ENCODE results near the gene FABP7. TPM values are rescaled to one million over a fixed set of nuclear protein-coding genes. Genes with fewer than 3 reads are reported as not detected.

FABP7 gene
- total RNA-seq, 1 donor from 2014 or later, result not detected

DNA sequence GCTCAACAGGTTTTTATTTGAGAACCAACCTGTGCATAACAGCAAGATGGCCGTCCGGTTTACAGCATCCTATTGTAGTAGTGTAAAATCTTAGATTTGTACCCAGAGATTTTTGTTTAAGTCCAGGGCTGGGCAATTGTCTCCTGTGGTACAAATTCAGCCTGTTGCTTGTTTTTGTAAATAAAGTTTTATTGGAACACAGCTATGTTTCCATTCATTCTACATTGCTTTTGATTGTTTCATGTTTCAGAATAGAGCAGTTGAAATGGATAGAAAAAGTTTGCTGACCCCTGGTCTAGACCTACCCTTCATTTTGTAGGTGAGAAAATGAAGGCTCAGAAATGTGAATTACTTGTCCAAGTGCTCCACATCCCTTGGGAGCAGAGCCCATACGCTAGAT is 18.0 kb downstream of the FABP7 start:
- DNase-seq (ENCODE audit: low spot score), result no peak

DNA sequence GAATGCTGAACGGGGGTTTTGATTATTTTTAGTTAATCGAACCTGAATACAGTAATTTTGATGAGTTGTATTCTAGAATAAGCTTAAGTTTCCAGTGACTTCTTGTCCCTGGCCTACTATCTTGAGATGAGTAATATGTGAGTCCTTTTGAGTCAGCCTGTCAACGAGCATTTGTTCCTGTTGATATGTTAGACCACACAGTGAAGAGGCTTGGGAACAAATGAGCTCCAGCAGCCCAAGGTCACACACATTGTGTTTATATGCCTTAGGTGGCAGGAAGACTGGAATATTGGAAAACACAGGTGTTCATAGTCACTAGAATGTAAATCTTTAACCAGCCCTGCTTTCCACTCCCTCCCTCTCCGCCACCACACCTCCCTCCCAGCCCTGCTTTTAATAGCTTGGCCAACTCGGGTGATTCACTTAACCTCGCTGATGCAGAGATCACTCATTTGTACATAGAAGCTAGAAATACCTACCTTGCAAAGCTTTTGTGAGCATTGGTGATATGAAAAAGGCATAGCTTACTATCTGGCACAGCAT is 18.7 kb downstream of the FABP7 start:
- DNase-seq (ENCODE audit: low spot score), result peak; percentile 85

DNA sequence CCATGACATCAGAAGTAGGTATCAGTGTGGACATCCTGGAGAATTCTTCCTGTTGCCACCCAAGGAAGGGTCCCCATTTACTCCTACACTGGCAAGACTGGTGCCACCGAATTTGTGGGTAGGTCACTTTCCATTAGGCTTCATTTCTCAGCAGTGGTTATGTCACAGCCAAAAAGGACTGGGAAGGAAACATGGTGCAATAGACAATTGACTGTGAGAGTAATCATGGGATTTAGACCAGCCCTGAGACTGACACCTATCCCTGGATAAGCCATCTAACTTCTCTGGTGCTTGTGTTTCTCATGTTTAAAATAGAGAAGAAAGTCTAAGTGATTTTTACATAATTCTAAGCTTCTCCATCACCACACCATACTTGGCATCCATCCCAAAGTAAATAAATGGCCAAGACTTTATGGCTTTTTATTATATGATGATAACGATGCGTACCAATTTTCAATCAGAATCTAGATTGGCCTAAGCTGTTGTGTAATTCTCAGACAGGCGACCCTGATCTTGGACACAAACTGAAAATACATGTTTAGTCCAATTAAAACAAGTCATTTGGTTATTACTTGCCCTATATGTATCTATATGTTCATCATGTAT is 19.7 kb downstream of the FABP7 start:
- DNase-seq (ENCODE audit: low spot score), result no peak

DNA sequence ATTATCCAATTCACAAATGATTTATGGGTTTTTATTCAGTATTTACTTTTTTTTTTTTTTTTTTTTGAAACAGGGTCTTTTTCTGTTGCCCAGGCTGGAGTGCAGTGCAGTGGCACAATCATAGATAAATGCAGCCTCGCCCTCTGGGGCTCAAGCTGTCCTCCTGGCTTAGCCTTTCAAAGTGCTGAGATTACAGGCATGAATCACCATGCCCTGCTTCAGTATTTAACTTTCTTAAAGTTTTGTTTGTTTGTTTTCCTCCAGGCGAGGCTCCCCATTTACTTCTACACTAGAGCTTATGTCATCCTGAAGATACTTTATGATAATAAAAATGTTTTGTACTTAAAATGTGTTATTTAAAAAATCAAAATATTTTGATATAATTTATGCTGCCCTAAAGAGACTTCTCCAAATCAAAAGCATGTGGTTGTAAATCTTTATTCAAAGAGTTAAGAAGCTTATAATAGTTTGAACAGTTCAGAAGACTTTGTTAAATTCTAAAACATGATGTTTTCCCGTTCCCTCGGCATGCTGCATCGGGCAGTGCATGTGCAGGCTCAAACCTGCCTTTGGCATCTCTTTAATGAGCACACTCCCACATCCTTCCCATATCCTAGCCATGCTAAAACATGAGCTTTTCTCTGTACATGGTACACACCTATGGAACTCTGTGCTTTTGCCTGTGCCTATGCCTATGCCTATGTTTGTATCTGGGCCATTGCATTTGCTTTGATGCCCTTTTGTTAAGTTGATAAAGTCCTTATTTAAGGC is 20.6 kb downstream of the FABP7 start:
- peak; percentile 24 for DNase-seq (ENCODE audit: low spot score)

DNA sequence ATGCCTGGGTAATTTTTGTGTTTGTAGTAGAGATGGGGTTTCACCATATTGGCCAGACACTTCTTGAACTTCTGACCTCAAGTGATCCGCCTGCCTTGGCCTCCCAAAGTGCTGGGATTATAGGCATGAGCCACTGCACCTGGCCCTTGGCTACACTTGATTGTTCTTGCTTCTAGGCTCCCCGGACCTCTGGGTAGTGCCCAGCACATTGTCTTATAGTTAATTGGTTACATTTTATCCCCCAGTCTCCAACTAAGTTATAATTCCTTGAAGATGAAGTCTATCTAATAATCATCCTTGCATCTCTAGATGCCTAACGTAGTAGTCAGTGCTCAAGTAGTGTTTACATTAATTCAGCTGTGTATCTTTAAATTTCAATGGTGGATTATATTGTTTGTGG is 21.4 kb downstream of the FABP7 start:
- no peak for DNase-seq (ENCODE audit: low spot score)

DNA sequence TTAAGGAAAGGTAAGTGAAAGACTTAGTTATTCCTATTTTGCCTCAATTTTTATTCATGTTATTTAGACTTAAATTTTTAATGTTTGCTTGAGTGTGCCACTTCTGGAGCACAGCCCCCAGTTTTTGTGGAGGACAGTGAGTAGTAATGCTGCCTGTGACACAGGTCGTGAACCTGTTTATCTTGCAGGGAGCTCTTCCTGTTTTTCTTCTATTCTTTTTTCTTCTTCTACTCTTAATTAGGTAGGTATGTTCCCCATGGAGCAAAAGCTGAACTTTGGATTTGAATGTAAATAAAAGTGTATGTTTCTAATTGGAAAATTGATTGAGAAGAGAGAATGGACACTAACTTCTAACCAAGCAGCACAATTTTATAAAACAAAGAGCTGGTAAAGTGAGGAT is 21.9 kb downstream of the FABP7 start:
- no peak for DNase-seq (ENCODE audit: low spot score)

DNA sequence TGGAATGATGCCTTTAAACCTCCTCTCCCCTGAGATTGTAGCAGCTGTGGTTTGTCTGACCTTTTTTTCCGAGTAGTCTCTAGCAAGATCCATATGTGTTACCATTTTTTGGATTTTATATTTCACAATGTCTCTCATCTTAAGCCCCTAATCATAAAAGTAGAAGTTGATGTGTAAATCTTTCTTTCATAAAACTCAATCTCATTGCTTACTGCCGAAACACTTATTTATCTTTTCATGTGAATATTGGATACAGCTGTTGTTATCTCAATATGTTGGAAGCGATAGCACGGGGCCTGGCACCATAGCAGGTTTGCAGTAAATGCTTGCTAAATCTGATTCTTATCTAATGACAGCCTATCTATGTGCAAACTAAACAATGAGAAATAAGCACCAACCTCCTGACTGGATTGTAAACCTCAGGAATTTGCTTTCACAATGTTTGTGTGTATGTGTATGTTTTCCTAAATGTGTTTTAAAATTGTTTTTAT is 23.7 kb downstream of the FABP7 start:
- DNase-seq (ENCODE audit: low spot score), result no peak

DNA sequence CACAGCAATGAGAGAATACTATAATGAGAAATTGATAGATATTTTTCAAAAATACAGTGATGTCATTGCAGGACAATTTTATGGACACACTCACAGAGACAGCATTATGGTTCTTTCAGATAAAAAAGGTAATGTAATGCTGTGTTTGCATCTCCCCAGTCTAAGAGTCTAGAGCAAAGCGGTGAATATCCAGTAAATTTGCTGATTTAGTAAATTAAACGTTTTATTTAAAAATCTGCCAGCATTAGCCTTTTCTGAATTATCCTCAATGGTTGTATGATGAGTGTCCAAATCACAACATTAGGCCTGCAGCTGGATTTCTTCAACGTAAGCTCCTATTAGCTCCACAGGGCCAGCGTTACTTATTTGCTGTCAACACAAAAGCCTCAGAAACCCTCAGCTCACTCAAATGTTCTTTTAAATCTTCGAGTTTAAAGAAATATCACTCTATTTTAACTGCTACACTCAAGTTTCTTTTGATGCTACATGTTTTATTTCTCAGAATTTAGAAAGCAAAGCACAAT is 25.5 kb downstream of the FABP7 start:
- DNase-seq (ENCODE audit: low spot score), result no peak

DNA sequence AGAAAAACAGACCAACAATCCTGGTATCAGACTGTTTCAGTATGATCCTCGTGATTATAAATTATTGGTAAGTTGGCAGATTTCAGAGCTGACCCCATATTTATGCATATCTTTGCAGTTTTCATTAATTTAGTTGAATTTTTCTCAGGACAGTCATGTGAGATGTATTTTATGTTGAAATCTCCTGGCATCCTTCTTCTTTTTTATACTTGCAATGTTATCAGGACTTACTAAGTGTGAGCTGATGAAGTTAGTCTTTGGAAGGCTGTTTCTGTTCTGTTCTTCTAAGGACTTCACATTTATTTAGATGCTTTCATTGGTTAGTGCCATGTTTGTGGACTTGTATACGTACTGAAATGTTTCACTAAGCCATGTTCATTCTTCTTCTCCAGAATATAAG is 26.8 kb downstream of the FABP7 start:
- DNase-seq (ENCODE audit: low spot score), result no peak

DNA sequence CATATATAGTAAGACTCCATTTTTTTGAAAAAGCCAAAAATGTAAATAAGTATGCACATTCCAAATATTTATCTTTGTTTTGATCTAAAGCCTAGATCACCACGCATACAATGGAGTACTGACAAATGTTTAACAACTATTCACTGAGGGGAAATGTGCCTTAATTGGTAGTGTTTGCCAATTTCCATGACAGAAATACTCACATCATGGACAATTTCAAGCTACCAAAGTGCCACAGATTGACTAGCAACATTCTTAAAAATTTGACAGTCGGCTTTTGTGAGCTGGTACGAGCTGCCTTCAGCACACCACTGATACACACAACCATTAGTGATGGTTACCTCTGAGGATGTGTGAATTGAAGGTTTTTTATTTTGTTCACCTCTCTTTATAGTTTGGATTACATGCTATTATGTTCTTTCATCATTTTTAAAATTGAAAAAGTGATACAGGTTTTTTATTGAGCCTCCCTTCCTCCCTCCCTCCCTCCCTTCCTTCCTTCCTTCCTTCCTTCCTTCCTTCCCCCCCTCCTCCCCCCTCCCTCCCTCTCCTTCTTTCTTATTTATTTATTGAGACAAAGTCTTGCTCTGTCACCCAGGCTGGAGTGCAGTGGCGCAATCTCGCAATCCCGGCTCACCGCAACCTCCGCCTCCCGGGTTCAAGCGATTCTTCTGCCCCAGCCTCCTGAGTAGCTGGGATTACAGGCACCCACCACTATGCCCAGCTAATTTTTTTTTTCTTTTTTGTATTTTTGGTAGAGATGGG is 28.8 kb downstream of the FABP7 start:
- DNase-seq (ENCODE audit: low spot score), result no peak

DNA sequence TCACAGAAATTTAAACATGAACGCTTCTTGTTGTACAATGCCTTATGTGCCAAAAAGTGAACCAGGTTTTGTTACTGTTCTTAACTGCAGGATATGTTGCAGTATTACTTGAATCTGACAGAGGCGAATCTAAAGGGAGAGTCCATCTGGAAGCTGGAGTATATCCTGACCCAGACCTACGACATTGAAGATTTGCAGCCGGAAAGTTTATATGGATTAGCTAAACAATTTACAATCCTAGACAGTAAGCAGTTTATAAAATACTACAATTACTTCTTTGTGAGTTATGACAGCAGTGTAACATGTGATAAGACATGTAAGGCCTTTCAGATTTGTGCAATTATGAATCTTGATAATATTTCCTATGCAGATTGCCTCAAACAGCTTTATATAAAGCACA is 29.5 kb downstream of the FABP7 start:
- DNase-seq (ENCODE audit: low spot score), result no peak

DNA sequence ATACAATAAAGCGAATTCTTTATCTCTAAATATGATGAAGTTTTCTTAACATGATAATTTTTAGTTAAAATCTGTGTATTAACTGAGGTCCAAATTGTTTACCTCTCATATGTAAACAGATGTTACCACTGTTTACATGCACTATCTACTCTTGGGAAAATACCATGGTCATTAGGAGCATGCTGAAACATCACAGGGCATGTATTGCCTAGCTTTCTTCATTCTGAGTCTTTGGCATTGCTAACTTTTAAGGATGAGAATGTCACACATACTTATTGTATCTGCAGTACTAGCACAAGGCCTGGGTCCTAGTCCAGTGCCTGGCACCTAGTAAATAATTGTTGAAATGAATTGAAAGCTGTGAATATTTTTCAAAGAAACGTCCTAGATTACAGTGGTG is 30.2 kb downstream of the FABP7 start:
- DNase-seq (ENCODE audit: low spot score), result no peak

DNA sequence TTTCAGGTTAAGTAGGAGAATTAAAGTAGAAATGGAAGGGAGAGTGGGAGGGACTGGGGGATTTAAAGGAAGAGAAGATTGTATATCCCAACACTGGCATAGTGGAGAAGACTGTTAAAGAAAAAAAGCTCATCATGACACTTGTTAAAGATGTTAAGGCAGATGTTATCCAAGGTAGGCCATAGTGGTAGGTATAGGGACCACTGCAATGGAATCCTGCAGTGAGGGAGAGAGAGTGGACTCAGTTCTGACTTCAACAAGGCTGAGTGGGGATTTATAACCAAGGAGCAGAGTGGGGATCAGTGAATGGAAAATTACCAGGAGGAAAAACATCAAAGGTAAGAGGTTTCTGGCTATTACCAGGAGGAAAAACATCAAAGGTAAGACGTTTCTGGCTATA is 30.7 kb downstream of the FABP7 start:
- DNase-seq (ENCODE audit: low spot score), result no peak

DNA sequence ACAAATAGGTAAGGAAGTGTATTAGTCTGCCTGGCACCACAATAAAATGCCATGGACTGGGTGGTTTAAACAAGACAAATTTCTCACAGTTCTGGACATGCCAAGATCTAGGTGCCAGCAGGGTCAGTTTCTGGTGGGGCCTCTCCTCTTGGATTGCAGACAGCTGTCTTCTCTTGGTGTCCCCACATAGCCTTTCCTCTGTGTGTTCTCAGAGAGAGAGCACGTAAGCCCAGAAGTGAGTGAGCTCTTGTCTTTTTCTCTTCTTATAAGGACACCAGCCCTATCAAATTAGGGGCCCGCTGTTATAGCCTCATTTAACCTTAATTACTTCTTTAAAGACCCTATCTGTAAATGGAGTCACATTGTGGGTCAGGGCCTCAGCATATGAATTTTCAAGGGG is 37.8 kb downstream of the FABP7 start:
- no peak for DNase-seq (ENCODE audit: low spot score)

DNA sequence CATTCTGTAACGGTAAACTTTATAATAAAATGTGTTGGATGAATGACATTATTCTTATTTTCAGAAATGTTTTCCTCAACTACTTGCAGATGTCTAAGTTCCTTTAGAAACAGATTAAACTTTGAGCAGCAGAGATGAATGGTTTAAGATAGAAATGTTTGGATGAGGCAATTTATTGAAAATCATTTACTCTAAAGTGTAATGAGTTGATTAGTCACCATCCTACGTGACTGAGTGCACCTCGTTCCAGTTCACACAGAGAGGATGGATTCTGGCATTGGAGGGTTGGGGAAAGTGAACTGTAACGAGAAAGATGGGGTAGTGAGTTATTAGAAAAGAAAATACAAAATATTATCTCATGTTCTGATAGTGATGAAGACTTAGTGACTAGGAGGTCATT is 38.2 kb downstream of the FABP7 start:
- DNase-seq (ENCODE audit: low spot score), result peak; percentile 30

DNA sequence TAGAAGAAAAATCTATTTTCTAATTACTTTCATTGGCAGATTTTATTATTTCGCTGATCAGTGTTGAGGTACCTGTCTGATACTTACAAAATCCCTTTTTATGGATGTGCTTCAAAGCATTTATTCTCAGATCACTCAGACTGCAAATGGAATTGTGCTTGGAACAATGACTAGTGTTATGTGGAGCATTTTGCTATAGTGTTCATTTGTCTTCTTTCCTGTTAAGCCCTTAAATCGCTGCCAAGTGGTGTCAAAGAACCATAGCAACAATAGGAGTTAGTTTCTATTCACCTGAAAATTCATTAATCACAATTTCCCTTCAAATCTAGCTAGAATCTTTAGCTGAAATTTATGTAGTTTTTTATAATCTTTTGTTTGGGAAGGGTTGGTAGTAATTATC is 39.4 kb downstream of the FABP7 start:
- no peak for DNase-seq (ENCODE audit: low spot score)

DNA sequence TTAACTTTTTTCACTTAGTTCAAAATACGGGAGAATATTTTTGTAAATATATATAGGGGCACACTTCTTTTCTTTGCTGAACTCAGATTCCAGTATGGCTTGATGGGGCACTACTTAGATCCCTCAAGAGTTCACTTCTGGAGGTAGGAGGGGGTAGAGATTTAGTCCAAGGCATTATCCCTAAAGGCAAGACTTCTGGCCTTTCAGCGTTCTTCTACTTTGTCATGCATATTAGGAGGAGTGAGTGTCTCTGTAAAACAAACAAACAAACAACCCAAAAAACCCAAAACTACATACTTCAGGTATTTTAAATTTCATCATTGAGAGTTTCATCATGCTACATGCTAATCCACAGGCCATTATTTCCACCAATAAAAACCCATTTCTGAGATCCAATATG is 41.6 kb downstream of the FABP7 start:
- no peak for DNase-seq (ENCODE audit: low spot score)

DNA sequence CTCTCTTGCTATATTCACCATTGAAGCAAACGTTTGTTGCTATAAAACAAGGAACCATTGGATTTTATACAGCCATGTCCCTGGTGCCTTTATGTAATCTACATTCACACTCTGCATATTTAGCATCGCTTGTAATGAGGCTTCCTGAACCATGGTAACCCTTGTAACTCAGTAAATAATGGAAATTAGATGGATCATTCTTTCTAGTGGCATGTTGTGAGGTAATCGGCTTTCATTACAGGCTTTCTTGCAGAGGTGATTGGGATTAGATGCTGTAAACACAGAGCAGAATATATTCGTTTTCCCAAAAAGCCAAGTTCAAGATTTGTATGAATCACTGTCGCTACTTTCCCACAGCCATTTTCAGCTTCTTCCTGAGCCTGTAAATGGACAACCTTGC is 45.6 kb downstream of the FABP7 start:
- no peak for DNase-seq (ENCODE audit: low spot score)

DNA sequence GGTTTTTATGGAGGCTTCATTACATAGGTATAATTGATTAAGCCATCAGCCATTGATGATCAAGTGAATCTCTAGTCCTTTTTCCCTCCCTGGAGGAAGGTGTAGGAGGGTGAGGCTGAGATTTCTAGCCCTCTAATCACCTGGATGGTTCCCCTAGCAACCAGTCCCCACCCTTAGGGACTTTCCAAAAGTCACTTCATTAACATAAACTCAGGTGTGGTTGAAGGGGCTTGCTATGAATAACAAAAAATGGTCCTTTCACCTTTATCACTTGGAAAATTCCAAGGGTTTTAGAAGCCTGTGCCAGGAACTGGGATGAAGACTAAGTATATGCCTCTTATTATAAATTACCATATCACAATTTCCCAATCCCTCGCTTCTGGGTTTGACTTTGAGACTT is 49.9 kb downstream of the FABP7 start:
- DNase-seq (ENCODE audit: low spot score), result no peak

DNA sequence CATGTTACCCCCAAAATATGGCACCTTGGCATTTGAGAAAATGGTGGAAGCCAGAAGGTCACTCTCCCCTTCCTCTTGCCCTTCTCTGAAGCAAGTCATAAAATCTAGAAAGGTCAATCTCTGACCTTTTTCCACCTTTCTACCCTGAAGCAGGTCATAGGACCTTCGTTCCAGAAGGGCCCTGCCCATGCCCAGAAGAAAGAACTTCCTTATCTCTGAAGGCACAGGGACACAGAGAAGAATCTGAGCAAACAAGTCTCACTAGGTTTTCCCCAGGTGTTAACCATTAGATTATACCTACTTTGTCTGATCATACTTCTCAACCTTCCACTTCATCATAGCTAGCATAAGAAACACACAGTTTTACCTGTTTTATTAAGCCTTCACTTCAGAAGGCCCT is 52.0 kb downstream of the FABP7 start:
- no peak for DNase-seq (ENCODE audit: low spot score)

DNA sequence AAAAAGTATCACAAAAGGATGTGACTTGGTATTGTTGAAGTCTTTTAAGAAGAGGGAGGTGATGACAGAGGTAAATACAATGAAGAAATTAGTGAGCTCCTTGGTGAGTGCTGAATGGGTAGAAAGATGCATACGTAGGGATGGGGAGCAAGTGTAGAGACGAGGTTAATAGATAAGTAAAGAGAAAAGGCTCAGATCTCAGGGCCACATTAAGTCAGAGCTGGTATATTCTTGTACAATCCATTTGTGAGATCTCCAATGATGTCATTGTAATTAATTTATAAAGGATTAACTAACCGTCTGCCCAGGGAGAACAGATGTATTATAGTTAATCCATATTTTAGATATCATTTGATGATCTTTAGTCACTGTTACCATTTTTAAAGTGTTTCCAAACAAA is 52.9 kb downstream of the FABP7 start:
- no peak for DNase-seq (ENCODE audit: low spot score)

DNA sequence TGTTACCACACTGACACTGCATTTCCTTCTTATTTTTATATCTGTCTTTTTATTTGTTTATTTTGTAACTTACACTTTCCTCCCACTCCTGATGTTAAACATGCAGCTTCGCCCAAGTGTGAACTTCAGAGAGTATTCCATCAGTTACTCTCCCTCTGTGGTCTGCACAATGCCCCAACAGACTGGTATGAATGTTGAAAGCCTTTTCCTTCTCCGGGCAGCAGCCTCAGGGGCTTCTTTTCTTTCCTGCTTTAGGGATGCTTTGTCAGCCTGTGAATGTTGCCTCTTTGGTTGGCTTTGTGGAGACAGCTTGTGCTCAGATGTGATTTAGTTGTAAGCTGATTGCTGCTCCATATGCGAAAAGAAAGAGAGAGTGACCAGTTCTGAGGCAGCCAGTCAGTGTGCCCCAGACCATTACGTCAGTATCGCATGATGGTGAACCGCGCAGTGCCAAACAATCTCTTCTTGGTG is 53.5 kb downstream of the FABP7 start:
- DNase-seq (ENCODE audit: low spot score), result no peak

Data from mucosa of gallbladder (tissue), 1 donor.